ENCODE results near the gene DCC.

GRCh38 chr18:52401236-52401635 is 61.2 kb downstream of the DCC start:
- TF ChIP-seq POLR2A (IDR thresholded peaks at IDR 0.05; ENCODE audit: low read length) (no peak), GATA1 (IDR thresholded peaks at IDR 0.05; ENCODE audit: low read depth, low read length) (no peak)
